GM12801 (cell line): ENCODE results near the gene KIFBP.

ENCODE experiments used
- TF ChIP-seq, protein P1 (sequence below): IDR thresholded peaks from one replicate; pipeline ENCODE4 v1.5.1; 2011; ENCODE audit warnings: control low read depth; ENCODE audit not compliant: insufficient read length; ENCODE audit errors: extremely low read depth

Gene KIFBP, protein sequence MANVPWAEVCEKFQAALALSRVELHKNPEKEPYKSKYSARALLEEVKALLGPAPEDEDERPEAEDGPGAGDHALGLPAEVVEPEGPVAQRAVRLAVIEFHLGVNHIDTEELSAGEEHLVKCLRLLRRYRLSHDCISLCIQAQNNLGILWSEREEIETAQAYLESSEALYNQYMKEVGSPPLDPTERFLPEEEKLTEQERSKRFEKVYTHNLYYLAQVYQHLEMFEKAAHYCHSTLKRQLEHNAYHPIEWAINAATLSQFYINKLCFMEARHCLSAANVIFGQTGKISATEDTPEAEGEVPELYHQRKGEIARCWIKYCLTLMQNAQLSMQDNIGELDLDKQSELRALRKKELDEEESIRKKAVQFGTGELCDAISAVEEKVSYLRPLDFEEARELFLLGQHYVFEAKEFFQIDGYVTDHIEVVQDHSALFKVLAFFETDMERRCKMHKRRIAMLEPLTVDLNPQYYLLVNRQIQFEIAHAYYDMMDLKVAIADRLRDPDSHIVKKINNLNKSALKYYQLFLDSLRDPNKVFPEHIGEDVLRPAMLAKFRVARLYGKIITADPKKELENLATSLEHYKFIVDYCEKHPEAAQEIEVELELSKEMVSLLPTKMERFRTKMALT

DNA sequence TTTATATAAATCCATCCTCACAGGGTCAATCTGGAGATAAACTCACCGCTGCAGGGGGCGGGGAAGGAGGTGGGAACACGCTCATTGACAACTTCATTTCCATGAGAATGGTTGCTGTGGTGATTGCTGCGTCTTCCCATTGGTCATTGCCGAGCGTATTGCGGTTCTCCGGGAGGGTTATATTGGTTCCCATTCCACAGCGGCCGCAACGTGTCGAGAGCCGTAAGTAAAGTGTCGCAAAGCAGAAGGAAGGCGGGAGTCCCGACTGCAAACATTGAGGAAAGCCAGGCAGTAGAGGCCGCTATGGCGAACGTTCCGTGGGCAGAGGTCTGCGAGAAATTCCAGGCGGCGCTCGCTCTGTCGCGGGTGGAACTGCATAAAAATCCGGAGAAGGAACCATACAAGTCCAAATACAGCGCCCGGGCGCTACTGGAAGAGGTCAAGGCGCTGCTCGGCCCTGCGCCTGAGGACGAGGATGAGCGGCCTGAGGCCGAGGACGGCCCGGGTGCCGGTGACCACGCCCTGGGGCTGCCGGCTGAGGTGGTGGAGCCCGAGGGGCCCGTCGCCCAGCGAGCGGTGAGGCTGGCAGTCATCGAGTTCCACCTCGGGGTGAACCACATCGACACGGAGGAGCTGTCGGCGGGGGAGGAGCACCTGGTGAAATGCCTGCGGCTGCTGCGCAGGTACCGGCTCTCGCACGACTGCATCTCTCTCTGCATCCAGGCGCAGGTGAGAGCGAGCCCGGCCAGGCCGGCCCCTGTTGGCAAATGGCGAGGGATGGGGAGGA lies at the start of gene KIFBP:
Gene KIFBP (plus strand): TSS at position 274 of the 787 bp plus-strand sequence. CDS start 30 bp downstream, at position 304.
- TF ChIP-seq, protein P1, sequence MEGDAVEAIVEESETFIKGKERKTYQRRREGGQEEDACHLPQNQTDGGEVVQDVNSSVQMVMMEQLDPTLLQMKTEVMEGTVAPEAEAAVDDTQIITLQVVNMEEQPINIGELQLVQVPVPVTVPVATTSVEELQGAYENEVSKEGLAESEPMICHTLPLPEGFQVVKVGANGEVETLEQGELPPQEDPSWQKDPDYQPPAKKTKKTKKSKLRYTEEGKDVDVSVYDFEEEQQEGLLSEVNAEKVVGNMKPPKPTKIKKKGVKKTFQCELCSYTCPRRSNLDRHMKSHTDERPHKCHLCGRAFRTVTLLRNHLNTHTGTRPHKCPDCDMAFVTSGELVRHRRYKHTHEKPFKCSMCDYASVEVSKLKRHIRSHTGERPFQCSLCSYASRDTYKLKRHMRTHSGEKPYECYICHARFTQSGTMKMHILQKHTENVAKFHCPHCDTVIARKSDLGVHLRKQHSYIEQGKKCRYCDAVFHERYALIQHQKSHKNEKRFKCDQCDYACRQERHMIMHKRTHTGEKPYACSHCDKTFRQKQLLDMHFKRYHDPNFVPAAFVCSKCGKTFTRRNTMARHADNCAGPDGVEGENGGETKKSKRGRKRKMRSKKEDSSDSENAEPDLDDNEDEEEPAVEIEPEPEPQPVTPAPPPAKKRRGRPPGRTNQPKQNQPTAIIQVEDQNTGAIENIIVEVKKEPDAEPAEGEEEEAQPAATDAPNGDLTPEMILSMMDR, result no peak

DNA sequence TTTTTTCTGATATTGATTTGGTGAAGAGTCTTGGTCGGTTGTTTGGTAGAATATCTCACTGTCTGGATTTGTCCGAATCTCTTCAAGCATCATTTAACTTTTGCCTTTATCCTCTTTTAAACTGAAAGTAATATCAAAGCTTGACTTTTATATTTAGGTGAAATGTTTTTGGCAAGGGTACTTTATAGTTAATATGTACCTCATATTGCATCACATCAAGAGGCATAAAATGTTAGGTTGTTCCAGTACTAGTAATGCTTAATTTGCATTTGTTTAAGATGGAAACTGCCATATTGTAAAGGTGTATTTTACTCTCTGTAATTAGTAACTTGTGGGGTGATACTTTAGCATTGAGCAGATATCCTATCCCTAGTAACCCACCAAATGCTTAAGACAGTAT lies 49.7 kb upstream of the KIFBP start:
- TF ChIP-seq, protein P1, result no peak

DNA sequence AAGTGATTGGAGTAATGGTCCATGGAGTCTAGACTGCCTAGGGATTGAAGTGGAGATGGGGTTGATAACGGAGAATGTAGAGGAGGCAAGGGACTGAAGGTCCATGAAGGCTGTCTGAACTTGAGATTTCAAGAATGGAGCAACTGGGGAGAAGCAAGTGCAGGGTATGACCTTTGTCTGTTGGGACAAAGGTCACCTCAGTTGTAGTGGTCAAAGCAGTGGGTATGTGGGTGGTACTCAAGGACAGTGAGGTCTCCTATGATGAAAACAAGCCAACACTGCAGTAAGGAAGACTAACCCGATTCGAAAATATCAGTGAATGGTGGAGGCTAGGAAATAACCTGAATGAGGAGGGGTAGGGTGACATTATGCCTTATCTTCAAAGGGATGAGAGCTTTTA lies 38.0 kb upstream of the KIFBP start:
- TF ChIP-seq, protein P1, result no peak

DNA sequence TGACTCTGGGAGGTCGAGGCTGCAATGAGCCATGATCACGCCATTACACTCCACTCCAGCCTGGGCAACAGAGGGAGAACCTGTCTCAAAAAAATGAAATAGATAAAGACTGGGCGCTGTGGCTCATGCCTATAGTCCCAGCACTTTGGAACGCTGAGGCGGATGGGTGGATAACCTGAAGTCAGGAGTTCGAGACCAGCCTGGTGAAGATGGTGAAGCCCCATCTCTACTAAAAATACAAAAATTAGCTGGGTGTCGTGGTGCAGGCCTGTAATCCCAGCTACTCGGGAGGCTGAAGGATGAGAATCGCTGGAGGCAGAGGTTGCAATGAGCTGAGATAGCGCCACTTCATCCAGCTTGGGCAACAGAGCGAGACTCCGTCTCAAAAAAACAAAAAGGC lies 33.7 kb upstream of the KIFBP start:
- TF ChIP-seq, protein P1, result no peak

DNA sequence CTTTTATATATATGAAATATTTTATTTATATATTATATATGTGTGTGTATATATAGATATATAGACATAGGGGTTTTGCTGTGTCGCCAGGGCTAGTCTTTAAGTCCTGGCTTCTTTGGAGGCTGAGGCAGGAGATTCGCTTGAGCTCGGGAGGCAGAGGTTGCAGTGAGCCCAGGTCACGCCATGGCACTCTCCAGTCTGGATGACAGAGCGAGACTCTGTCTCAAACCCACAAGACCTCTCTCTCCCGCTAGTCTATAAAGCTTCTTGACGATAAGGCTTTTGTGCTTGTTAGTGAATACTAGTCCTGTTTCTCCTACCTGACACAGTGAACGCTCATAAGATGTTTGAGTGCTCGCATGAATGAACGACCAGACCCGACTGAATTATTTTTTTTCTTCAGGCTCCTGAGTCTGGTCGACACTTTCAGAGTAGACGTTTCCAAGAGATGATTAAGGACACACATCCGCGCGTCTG lies 33.2 kb upstream of the KIFBP start:
- TF ChIP-seq, protein P1, result no peak

DNA sequence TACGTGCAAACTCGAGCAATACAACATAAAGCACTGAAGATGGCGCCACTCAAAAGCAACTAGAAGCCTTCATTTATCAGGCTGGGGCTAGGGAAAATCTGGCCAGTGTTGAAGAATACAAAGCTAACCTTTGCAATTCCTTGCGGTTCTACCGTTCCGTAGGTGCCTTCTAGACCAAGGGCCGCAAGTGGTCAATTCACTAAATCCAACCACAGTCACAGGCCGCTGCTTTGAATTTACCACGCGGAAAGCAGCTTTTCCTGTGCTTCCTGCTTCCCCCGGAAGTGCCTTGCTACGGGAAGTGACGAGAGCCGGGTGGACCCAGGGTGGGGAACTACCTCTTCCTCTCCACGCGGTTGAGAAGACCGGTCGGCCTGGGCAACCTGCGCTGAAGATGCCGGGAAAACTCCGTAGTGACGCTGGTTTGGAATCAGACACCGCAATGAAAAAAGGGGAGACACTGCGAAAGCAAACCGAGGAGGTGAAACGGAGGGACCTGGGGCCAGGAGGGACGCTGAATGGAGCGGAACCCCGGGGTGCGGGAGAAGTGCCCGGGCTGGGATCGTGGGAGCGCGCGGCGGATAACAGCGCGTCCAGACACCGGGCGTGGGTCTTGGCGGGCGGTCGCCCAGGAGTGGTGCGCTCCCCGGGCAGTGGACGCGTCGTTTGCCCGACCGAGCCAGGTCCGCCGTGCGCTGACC lies 32.6 kb upstream of the KIFBP start, which contains the start of gene DDX21:
Gene DDX21 (plus strand): TSS at position 339 of the 701 bp plus-strand sequence. CDS start 56 bp downstream, at position 395.
- TF ChIP-seq, protein P1, result no peak
